GM10266 (cell line): Measurements from ENCODE around the gene SMYD3.

Experiments used
- DNase-seq: peaks from one replicate; pipeline ENCODE4 v3.0.0; 2012; ENCODE audit errors: extremely low spot score
- TF ChIP-seq, protein P1 (sequence below): IDR thresholded peaks from 2 replicates; pipeline ENCODE4 v1.5.1; 2012; ENCODE audit warnings: mild to moderate bottlenecking, low read depth; ENCODE audit not compliant: control insufficient read depth, insufficient read depth; ENCODE audit errors: missing control alignments

Gene SMYD3

DNA sequence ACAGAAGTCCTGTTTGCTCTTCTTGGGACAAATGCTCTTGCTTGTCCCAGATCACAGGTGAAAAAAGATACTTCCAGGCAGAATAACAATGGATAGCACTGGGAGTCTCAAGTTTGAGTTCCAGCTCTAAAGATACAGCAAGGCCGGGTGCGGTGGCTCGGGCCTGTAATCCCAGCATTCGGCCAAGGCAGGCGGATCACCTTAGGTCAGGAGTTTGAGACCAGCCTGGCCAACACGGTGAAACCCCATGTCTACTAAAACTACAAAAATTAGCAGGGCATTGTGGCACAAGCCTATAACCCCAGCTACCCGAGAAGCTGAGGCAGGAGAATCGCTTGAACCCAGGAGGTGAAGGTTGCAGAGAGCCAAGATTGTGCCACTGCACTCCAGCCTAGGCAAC, 337.6 kb downstream of the SMYD3 start:
- DNase-seq = no peak
- TF ChIP-seq, protein P1, sequence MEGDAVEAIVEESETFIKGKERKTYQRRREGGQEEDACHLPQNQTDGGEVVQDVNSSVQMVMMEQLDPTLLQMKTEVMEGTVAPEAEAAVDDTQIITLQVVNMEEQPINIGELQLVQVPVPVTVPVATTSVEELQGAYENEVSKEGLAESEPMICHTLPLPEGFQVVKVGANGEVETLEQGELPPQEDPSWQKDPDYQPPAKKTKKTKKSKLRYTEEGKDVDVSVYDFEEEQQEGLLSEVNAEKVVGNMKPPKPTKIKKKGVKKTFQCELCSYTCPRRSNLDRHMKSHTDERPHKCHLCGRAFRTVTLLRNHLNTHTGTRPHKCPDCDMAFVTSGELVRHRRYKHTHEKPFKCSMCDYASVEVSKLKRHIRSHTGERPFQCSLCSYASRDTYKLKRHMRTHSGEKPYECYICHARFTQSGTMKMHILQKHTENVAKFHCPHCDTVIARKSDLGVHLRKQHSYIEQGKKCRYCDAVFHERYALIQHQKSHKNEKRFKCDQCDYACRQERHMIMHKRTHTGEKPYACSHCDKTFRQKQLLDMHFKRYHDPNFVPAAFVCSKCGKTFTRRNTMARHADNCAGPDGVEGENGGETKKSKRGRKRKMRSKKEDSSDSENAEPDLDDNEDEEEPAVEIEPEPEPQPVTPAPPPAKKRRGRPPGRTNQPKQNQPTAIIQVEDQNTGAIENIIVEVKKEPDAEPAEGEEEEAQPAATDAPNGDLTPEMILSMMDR = no peak

DNA sequence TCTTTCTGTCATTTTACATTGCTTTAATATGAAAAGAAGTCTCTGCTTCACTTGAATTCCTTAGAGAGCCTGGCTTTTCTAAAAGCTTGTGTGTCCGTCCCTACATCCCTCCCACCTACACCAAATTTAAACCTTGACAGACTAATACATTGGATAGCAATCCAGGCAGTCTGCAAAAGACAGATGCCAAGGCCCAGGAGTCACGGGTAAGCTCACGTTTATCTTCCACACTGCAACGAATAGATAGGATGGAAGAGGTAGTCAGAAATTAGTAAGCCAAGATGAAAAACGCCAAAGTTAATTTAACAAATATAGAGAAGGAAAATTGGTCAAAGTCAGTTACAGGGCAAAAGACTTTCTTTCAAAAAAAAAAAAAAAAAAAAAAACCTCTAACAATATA, 338.1 kb downstream of the SMYD3 start:
- TF ChIP-seq, protein P1 = no peak
- DNase-seq = no peak

DNA sequence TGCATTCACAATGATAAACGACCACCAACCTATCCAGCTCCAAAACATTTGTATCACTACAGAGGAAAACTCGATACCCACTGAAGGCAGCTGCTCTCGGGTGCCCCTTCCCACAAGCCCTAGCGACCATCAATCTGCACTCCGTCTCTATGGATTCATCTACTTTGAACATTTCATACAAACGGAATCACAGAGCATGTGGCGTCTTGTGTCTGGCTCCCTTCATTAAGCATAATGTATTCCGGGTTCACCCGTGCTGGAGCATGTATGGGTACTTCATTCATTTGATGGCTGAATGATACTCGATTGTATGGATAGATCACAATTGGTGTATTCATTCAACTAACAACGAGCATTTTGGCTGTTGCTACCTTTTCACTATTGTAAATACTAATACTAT, 340.2 kb downstream of the SMYD3 start:
- TF ChIP-seq, protein P1 = no peak
- DNase-seq = no peak

DNA sequence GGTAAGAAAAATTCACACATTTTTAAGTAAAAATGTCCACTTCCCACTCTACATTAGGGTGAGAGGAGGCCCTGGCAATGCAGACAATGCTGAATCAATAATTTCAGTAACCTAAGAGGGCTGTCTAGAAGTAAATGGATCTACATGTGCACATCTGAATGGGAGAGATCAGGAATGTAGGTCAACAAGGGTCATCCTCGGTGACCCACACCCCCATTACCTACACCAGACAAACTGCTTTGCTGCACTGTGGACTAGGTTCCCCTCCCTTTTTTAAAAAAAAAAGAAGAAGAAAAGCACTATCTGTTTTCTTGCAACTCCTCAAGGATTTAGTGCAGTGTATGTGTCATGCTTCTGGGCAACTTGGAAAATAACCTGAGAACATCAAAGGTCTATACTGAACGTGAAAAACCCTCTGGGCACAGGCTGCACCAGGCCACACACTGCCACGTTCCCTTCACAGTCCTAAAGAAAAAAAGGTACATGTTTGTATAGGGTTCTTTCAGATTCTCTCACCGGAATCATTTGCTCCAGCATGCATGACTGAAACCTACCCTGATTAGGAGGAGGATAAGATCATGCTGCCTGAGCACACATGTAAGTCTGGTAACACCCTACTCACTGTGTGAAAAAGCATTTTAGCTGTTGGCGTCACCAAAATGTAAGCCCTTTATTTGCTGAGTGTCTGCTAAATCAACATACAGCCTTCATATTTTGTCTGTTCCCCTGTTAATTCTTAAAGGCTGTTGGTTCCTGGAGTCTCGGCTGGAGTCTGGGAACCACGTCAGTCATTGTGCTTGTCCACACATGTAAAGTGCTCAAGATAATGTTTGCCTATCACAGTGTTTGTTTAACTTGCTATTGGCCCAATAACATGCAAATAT, 341.0 kb downstream of the SMYD3 start:
- TF ChIP-seq, protein P1 = no peak

DNA sequence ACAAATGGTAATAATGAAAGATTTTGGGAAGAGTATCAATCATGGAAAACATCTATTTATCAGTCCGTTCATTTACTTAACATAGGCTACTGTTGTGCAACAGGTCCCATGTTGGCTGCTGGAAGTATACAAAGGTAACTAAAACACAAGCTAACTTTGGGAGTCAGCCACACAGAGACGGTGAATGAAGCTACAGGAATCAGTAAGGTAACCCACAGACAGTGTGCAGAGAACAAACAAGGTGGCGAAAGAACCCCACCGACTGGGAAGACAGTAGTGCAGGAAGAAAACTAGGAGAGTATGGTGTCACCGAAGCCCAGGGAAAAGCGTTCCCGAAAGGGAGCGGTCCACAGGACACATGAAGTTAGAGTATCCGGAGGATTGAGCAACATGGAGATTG, 342.3 kb downstream of the SMYD3 start:
- TF ChIP-seq, protein P1 = no peak
- no peak for DNase-seq

More for the DNA sequence above, 341.0 kb downstream of the SMYD3 start:
- no peak for DNase-seq

DNA sequence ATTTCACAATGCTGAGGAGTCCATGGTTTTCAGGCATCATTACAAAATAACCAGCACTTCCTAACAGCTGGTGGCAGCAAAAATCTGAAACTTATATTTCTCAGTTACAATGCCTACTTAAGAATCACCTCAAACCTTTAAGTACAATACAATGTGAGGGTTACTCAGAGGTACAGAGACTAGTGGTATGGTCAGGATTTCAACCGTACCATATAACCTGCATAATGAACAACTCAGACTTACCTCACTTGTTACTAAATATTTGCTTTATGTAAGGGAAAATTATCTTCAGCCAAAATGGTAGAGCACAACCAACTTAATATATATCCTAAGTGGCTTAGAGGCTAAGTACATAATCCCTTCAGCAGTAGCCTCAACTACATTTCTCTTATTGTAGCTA, 344.5 kb downstream of the SMYD3 start:
- TF ChIP-seq, protein P1 = no peak
- DNase-seq = no peak

DNA sequence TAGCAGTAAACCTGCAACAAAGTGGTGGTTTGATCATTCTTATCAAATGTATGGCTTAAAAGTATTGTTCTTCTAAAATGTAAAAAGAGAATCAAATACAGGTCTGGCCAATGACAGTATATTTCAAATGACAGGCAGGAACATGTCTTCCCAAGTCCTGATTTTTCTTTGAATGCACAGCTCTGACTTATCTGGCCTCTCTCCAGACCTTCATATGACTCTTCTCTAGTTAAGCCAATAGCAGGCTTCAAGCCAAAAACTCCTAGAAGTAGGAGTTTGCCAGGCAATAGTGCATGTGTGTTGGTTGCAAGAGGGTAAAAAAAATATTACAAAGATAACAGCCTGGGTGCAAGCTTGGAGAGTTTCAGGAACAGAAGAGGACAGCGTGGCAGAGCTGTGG, 345.5 kb downstream of the SMYD3 start:
- TF ChIP-seq, protein P1 = no peak
- no peak for DNase-seq
